Measurements from ENCODE around the gene CBR1.

DNA sequence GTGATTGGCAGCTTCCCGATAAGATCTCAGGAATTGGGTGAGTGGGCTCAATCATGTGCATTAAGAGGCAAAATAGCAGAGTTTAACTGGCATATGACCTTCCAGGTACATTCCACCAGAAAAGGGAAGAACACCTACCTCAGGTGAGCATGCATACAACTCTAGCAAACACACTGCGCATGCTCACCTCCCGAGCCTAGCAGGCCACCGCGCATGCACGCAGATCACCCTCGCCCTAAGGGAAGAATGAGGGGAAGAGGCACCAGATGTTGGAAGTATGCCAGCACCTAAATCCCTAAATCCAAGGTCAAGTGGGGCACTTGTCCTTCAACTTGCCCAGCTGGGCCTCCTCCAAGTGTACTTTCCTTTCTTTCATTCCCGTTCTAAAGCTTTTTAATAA is 41.4 kb downstream of the CBR1 start:
- TF ChIP-seq ESRRA (IDR thresholded peaks at IDR 0.05; ENCODE audit: borderline replicate concordance, low read depth) (no peak), ELF4 (CRISPR knock-in tag; IDR thresholded peaks at IDR 0.05) (no peak), ZNF239 (CRISPR knock-in tag; IDR thresholded peaks at IDR 0.05) (no peak), ZNF644 (tag; IDR thresholded peaks at IDR 0.05; ENCODE audit: low read depth) (no peak), NR1H2 (CRISPR knock-in tag; IDR thresholded peaks at IDR 0.05) (no peak), ZNF561 (CRISPR knock-in tag; conservative IDR thresholded peaks at IDR 0.05) (no peak), NBN (IDR thresholded peaks at IDR 0.05; ENCODE audit: low read depth) (no peak), POLR2A (conservative IDR thresholded peaks at IDR 0.05) (no peak), PCBP2 (IDR thresholded peaks at IDR 0.05; ENCODE audit: low read depth, low read length, poor library complexity, severe bottlenecking) (no peak), FOS (IDR thresholded peaks at IDR 0.05; ENCODE audit: extremely low read depth, insufficient read length) (no peak)
- TF ChIP-seq, protein P1, sequence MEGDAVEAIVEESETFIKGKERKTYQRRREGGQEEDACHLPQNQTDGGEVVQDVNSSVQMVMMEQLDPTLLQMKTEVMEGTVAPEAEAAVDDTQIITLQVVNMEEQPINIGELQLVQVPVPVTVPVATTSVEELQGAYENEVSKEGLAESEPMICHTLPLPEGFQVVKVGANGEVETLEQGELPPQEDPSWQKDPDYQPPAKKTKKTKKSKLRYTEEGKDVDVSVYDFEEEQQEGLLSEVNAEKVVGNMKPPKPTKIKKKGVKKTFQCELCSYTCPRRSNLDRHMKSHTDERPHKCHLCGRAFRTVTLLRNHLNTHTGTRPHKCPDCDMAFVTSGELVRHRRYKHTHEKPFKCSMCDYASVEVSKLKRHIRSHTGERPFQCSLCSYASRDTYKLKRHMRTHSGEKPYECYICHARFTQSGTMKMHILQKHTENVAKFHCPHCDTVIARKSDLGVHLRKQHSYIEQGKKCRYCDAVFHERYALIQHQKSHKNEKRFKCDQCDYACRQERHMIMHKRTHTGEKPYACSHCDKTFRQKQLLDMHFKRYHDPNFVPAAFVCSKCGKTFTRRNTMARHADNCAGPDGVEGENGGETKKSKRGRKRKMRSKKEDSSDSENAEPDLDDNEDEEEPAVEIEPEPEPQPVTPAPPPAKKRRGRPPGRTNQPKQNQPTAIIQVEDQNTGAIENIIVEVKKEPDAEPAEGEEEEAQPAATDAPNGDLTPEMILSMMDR (IDR thresholded peaks at IDR 0.05 in 2 of 3, conservative IDR thresholded peaks at IDR 0.05 in 1 of 3; ENCODE audit: insufficient read depth in 2 of 3, low read depth in 1 of 3, low read length in 3 of 3), result no peak
- TF ChIP-seq, protein P2, sequence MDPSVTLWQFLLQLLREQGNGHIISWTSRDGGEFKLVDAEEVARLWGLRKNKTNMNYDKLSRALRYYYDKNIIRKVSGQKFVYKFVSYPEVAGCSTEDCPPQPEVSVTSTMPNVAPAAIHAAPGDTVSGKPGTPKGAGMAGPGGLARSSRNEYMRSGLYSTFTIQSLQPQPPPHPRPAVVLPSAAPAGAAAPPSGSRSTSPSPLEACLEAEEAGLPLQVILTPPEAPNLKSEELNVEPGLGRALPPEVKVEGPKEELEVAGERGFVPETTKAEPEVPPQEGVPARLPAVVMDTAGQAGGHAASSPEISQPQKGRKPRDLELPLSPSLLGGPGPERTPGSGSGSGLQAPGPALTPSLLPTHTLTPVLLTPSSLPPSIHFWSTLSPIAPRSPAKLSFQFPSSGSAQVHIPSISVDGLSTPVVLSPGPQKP (CRISPR knock-in tag; IDR thresholded peaks at IDR 0.05), result no peak
- TF ChIP-seq, protein P3, sequence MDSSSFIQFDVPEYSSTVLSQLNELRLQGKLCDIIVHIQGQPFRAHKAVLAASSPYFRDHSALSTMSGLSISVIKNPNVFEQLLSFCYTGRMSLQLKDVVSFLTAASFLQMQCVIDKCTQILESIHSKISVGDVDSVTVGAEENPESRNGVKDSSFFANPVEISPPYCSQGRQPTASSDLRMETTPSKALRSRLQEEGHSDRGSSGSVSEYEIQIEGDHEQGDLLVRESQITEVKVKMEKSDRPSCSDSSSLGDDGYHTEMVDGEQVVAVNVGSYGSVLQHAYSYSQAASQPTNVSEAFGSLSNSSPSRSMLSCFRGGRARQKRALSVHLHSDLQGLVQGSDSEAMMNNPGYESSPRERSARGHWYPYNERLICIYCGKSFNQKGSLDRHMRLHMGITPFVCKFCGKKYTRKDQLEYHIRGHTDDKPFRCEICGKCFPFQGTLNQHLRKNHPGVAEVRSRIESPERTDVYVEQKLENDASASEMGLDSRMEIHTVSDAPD (CRISPR knock-in tag; IDR thresholded peaks at IDR 0.05), result no peak

Measured in K562 (cell line).